GM19438 (cell line): ENCODE data around the gene COQ8A.
"Not testable (repeated sequence)": the region's sequence is repeated elsewhere in the genome, so short reads cannot be mapped to it uniquely, and the experiment has no call there.

ENCODE experiments used
- ATAC-seq: cut with Tn5 transposase; IDR thresholded peaks from one replicate; pipeline ENCODE4 v1.9.1; 2021; ENCODE audit warnings: low read depth; ENCODE audit not compliant: unreplicated experiment

Gene COQ8A

GRCh38 chr1:226950871-226951270, 10.8 kb downstream of the COQ8A start:
- ATAC-seq: no peak

GRCh38 chr1:226951286-226952117, 11.4 kb downstream of the COQ8A start:
- ATAC-seq: no peak

GRCh38 chr1:226952118-226952441, 12.0 kb downstream of the COQ8A start:
- no peak for ATAC-seq

GRCh38 chr1:226953175-226953800, 13.2 kb downstream of the COQ8A start:
- ATAC-seq: no peak

GRCh38 chr1:226954337-226954736, 14.2 kb downstream of the COQ8A start:
- no peak for ATAC-seq

- no peak for ATAC-seq
These were observed 14.7 kb downstream of the COQ8A start for GRCh38 chr1:226954777-226955176.

- ATAC-seq: not testable (repeated sequence)
These were observed 15.8 kb downstream of the COQ8A start for GRCh38 chr1:226955857-226956256.

GRCh38 chr1:226956942-226957713, 17.0 kb downstream of the COQ8A start:
- ATAC-seq: no peak

GRCh38 chr1:226957714-226958113, 17.6 kb downstream of the COQ8A start:
- ATAC-seq: no peak

GRCh38 chr1:226958300-226958699, 18.2 kb downstream of the COQ8A start:
- no peak for ATAC-seq

GRCh38 chr1:226960256-226960655, 20.2 kb downstream of the COQ8A start:
- ATAC-seq: no peak

- ATAC-seq: no peak
These were observed 21.1 kb downstream of the COQ8A start for GRCh38 chr1:226960944-226961765.

GRCh38 chr1:226962421-226963391, 22.6 kb downstream of the COQ8A start:
- no peak for ATAC-seq

GRCh38 chr1:226964068-226964425, 24.0 kb downstream of the COQ8A start:
- ATAC-seq: no peak

GRCh38 chr1:226964611-226965486, 24.8 kb downstream of the COQ8A start:
- no peak for ATAC-seq

GRCh38 chr1:226965581-226966440, 25.7 kb downstream of the COQ8A start:
- ATAC-seq: no peak

GRCh38 chr1:226966683-226967082, 26.6 kb downstream of the COQ8A start:
- no peak for ATAC-seq

- ATAC-seq: no peak
These were observed 27.6 kb downstream of the COQ8A start for GRCh38 chr1:226967665-226968064.
